Measurements from ENCODE around the gene DLL1. TPM values are rescaled to one million over a fixed set of nuclear protein-coding genes. Genes with fewer than 3 reads are reported as not detected.

Gene DLL1
- total RNA-seq, 1 experiment from 2014 or later, result 2.8 TPM

DNA sequence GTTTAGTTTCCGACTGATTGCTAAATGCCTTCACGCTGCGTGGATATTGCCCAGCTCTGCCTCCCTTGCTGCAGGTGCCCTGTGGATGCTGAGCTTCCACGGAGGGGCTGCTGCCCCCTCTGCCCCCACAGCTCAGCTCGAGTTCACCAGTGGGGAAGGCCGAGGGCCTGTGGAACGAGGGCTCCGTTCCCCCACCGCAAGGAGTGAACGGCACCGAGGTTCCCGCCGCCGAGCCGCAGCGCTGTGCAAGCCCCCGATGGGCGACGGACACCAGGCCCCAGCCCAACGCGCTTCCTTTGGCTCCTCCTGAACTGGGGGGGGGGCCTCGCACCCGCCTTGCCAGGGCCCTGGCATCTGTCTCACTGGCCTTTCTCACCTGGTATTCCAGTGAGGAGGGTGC lies 17.7 kb downstream of the DLL1 start:
- Histone ChIP-seq H4K8ac (replicated peaks; ENCODE audit: insufficient read length, low read depth, low read length) (no peak overlapping the region), H2BK20ac (ENCODE audit: low read depth, low read length, poor library complexity, severe bottlenecking) (no peak overlapping the region), H3K56ac (ENCODE audit: insufficient read length, low read depth, low read length) (no peak overlapping the region), H2BK15ac (ENCODE audit: low read depth, low read length) (no peak overlapping the region), H3K9ac (ENCODE audit: extremely low read depth, insufficient read length, low read length) (no peak overlapping the region), H3K4me2 (ENCODE audit: insufficient read depth, insufficient read length, low read length) (no peak overlapping the region), H2BK120ac (ENCODE audit: low read depth, low read length, poor library complexity, severe bottlenecking) (no peak overlapping the region), H3K79me2 (ENCODE audit: insufficient read depth, low read length) (no peaks in the 10 kb centered on the region), H3K9me3 (ENCODE audit: control insufficient read depth, low read depth, low read length) (no peaks in the 10 kb centered on the region), H2AK5ac (ENCODE audit: insufficient read length, low read length) (no peak overlapping the region), H3K27me3 (ENCODE audit: insufficient read depth, low read length) (no peaks in the 10 kb centered on the region), H4K5ac (ENCODE audit: insufficient read length, low read depth, low read length) (no peak overlapping the region), H2BK5ac (ENCODE audit: insufficient read length, low read length) (no peak overlapping the region), H3K14ac (ENCODE audit: insufficient read depth, low read length) (no peak overlapping the region), H2AFZ (ENCODE audit: low read length) (no peak overlapping the region), H3K79me1 (ENCODE audit: insufficient read depth, low read depth, low read length, poor library complexity, severe bottlenecking) (no peaks in the 10 kb centered on the region), H2BK12ac (ENCODE audit: insufficient read length, low read depth, low read length) (no peak overlapping the region), H3K4me1 (ENCODE audit: insufficient read depth, low read length) (peaks cover under 1% of the 10 kb centered on the region; the same call in 1 of the 2 replicates), H4K91ac (ENCODE audit: insufficient read length, low read depth, low read length) (no peak overlapping the region), H4K20me1 (ENCODE audit: control insufficient read depth, insufficient read depth, insufficient read length) (no peaks in the 10 kb centered on the region), H3K23ac (ENCODE audit: insufficient read length, low read depth, low read length) (no peak overlapping the region), H3T11ph (ENCODE audit: low read length) (no peak overlapping the region), H3K27ac (ENCODE audit: insufficient read length, low read depth, low read length) (no peak overlapping the region), H3K18ac (ENCODE audit: insufficient read length, low read depth, low read length) (no peak overlapping the region), H3K23me2 (ENCODE audit: insufficient read length, low read depth, low read length, poor library complexity, severe bottlenecking) (no peaks in the 10 kb centered on the region), H3K4ac (ENCODE audit: low read depth, low read length) (no peak overlapping the region)
- WGBS (ENCODE audit: extremely low coverage, insufficient read length, low lambda C conversion rate), result no CpG with 5 or more reads among the region's 23 CpGs
- Mint-ChIP-seq H3K36me3 (ENCODE audit: insufficient read depth in 1 of 3, low read depth in 3 of 3) (no peaks in the 10 kb centered on the region), H3K27ac (no peak overlapping the region), H3K4me3 (no peak overlapping the region), H3K9me3 (no peaks in the 10 kb centered on the region), H3K4me1 (peaks cover 14 to 20% of the 10 kb centered on the region in 2 experiments), H3K27me3 (ENCODE audit: low read depth) (peaks cover 16% of the 10 kb centered on the region)
- DNase-seq, result no peak
- TF ChIP-seq, protein P1, sequence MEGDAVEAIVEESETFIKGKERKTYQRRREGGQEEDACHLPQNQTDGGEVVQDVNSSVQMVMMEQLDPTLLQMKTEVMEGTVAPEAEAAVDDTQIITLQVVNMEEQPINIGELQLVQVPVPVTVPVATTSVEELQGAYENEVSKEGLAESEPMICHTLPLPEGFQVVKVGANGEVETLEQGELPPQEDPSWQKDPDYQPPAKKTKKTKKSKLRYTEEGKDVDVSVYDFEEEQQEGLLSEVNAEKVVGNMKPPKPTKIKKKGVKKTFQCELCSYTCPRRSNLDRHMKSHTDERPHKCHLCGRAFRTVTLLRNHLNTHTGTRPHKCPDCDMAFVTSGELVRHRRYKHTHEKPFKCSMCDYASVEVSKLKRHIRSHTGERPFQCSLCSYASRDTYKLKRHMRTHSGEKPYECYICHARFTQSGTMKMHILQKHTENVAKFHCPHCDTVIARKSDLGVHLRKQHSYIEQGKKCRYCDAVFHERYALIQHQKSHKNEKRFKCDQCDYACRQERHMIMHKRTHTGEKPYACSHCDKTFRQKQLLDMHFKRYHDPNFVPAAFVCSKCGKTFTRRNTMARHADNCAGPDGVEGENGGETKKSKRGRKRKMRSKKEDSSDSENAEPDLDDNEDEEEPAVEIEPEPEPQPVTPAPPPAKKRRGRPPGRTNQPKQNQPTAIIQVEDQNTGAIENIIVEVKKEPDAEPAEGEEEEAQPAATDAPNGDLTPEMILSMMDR (conservative IDR thresholded peaks at IDR 0.05), result no peak
